Fibroblast of peridontal ligament (primary cell): ENCODE measurements around the gene RUNDC3A.
A peak's percentile ranks its signal among the peaks of the same experiment; 100 is the strongest.
"Not testable (repeated sequence)": the region's sequence is repeated elsewhere in the genome, so short reads cannot be mapped to it uniquely, and the experiment has no call there.

Experiments
- DNase-seq: peaks from one replicate; pipeline ENCODE4 v3.0.0-alpha.2; 2010; ENCODE audit errors: extremely low read depth

RUNDC3A gene

DNA sequence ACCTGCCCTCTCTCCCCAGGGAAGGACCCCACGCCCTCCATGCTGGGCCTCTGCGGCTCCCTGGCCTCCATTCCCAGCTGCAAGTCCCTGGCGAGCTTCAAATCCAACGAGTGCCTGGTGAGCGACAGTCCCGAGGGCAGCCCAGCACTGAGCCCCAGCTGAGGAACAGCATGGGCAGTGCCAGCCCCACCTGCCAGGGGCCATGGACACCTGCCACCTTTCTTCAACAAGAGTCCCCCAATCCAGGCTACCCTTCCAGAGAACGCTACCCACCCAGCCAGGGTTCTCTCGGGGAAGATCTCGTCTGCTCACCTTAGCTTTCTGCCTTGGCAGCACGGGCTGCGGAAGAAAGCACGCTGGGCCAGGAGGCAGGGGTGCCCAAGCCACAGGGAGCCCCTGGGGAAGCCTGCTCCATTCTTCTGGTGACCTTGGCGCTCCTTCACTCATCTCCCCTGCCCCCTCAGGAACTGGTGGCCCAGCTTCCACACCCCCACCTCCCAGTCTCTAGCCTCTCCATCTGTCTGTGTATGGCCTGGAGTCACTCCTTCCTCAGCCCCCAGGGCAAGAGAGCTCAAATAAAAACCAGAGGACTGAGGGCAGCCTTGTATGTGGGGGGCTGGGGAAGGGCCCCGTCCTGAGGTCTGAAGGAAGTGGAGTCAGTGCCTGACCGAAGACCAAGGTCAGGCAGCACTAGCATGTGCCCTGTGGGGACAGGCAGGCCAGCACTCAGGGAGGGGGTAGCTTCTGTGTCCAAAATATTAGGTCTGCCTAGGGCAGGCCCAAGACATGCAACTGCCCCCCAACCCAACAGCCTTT is 9.9 kb downstream of the RUNDC3A start:
- no peak for DNase-seq

DNA sequence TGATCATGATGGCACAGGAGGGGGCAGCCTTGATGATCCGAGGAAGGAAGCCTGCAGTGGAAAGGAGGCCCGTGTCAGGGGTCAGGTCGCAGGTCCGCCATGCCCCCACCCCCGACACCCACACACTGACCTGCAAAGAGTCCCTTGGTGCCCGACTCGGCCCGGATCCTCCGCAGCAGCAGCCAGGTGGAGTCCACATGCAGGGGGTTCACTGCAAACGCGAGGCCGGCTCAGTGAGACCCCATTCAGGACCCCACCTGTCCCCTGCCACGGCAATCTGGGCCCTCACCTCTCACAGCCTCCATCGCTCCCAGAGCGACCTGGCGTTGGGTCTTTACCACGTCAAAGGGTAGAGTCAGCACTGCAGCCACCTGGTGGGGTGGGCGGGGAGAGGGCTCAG is 11.7 kb downstream of the RUNDC3A start:
- DNase-seq: no peak

DNA sequence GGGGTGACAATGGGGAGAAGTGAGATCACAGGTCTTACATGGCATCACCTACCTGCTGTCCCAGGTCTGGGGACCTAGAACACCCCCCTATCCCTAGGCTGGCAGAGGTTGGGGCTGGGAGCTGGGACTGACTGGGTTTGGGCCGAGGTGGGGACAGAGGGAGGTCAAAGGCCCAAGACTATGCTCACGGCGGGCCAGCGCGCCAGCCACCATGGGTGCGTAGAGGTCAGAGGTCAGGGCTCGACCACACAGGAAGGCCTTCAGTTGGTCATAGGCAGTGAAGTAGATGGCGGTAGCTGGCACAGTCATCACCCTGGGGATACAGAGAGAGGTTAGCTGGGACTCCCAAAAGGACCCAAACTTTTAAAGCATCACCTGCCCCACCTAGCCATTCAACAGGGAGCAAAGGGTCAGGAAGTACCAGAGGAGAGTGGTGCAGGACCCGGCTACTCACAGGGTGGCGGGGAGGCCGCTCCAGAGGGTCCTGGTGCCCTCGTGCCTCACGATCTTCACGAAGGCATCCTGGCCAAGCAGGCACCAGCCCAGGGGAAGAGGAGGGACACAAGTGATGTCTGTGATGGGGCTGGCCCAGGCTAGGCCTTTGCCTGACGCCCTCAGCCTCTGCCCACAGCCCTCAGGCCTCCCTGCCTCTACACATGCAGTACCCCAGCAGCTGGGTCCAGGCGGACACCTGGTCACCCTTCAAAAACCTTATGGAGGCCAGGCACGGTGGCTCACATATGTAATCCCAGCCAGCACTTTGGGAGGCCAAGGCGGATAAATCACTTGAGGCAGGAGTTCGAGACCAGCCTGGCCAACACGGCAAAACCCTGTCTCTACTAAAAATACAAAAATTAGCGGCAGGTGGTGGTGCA is 13.1 kb downstream of the RUNDC3A start:
- DNase-seq: no peak

DNA sequence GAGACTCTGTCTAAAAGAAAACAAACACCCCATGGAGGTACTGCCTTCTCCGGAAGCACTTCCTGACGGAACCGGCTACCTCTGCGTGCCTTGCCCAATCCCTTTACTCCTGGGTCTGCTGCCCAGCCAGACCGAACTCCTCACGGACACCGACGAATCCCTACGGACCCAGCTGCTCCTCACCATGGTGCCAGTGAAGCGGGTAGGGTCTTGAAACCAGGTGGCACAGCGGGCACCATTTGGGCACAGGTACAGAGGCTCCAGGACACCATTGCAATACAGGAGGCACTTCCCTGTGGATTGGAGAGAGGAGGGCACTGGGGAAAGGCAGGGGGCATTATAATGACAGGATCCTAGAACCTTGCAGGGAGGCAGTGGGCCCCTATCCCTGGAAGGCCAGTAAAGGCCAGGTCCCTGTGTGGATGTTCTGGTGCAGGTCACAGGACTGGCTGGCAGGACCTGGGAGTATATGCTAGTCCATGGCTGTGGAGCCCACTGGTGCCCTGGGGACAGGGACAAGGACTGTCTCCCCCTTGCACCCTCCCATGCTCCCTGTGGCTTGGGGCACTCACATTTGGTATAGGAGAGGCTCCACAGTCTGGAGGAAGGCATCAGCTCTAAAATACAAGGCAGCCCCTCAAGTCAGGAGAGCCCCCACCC is 14.0 kb downstream of the RUNDC3A start:
- no peak for DNase-seq

- DNase-seq: no peak
Observed at GRCh38 chr17:44323359-44324091, 15.1 kb downstream of the RUNDC3A start.

DNA sequence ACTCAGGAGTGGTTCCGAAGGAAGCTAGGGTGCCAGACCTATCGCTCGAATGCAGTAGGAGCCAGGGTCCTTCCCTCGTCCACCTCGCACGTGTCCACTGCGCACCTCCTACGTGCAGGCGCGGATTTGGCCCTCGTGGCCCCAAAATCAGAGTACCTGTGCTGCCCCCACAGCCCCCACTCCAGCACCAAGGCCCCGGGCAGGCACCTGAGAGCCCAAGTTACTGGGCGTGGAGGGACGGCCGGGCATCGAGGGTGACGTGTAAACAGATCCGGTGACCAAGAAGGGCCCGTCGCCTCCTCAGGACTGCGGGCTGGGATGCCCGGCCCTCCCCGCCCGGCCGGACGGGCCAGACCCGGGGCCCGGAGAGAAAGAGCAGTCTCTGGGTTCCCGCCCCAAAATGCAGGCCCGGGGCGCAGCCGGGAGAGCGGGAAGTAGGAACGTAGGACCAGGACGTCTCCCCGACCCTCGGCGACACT is 15.7 kb downstream of the RUNDC3A start:
- DNase-seq: no peak

DNA sequence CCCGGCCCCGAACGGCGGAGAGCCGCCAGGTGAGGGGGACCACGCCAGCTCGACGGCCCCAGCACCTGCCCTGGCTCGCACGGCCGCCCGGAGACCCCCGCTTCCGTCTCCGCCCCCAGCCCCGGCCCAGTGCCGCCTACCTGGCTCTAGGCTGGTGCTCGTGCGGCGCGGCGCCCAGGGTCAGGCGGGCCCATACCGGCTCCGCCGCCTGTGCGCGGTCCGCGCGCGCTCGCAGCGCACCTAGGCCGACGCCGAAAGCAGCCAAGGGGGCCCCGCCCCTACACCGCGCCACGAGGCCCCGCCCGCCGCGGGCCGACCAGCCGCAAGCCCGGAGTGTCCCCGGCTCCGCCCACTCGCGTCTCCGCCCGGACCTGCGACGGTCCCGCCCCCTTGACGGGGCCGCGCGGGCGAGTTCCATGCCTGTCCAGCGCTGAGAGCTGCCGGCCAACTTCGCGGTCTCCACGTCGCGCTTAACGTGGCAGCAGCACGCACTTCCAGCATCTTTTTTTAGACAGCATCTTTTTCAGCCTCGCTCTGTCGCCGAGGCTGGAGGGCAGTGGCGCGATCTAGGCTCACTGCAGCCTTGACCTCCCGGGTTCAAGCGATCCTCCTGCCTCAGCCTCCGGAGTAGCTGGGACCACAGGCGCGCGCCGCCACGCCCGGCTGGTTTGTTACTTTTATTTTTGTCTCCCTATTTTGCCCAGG is 16.3 kb downstream of the RUNDC3A start, which contains the start of gene SLC25A39:
TSS of gene SLC25A39 (minus strand) at position 253 of the 705 bp plus-strand sequence. CDS start 1,261 bp downstream, outside the sequence.
- peak; percentile 88 for DNase-seq

GRCh38 chr17:44326861-44327444 is 18.6 kb downstream of the RUNDC3A start:
- DNase-seq: peak; percentile 95

GRCh38 chr17:44327715-44328449 is 19.5 kb downstream of the RUNDC3A start:
- no peak for DNase-seq

DNA sequence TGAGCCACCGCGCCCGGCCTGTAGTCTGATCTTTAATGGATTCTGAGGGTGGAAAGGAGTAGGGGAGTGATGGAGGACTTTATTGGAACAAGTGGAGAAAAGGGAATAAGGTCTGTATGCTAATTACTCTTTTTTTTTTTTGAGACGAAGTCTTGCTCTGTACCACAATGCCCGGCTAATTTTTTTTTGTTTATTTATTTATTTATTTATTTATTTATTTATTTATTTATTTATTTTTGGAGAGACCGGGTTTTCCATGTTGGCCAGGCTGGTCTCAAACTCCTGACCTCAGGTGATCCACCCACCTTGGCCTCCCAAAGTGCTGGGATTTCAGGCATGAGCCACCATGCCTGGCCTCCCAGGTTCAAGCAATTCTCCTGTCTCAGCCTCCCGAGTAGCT is 21.1 kb downstream of the RUNDC3A start:
- DNase-seq: not testable (repeated sequence)

DNA sequence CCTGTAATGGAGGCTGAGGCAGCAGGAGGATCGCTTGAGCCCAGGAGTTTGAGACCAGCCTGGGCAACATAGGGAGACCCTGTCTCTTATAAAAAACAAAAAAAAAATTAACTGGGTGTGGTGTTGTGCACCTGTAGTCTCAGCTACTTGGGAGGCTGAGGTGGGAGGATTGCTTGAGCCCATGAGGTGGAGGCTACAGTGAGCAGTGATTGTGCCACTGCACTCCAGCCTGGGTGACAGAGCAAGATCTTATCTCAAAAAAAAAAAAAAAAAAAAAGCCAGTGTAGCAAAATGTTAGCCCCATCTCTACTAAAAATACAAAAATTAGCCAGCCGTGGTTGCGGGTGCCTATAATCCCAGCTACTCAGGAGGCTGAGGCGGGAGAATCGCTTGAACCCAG is 21.9 kb downstream of the RUNDC3A start:
- DNase-seq: not testable (repeated sequence)

GRCh38 chr17:44331249-44331760 is 22.9 kb downstream of the RUNDC3A start:
- DNase-seq: peak; percentile 79

DNA sequence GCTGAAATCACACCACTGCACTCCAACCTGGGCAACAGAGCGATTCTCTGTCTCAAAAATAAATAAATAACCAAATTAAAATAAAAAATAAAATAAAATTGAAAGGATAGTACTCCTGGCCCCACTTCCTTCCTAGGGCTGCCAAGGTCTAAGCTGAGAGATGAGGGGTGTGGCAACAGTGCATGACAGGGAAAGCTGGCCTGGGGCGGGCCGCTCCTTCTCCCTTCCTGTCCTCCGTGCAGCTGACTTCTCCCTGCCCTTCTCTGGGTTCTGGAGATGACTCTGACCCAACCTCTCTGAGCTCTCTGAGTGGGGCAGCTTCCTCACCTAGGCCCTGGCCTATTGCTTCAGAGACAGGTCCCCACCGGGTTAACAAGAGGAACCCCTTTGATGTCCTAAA is 25.0 kb downstream of the RUNDC3A start:
- no peak for DNase-seq

DNA sequence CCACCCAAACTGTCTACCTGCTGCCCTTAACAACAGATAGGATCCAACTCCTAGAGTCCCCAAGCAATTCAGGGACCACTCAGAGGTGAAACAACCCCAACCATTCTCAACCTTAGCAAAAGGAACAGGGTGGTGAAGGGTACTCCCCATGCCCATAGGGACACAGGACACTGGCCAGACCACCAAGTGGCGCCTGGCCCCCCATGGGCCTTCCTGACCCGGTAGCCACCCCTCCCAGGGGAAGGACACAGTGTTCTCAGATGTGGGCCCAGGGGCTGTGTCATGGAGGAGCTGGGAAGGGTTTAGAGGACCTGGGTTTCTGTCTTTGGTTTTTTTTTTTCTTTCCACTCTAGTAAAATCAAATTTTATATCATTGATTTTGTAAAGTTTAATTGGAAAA is 25.9 kb downstream of the RUNDC3A start:
- DNase-seq: no peak

DNA sequence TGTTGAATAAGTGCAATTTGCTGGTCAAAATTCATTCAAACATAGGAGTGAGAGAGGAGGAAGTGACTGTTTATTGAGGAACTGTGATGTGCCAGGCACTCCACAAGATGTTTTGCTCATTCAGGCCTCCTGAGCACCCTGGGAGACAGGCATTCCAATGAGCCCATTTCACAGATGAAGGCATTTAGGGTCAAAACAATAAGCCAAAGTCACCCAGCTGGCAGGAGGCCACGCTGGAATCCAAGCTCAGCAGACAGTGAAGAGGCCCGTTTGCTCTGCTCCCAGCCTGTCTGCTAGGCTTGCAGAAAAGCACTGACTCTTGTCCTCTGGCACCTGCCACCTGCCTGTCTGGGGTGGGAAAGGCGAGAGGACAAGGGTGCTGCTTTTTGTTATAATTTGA is 26.3 kb downstream of the RUNDC3A start:
- no peak for DNase-seq

- no peak for DNase-seq
Observed at GRCh38 chr17:44335564-44335963, 27.2 kb downstream of the RUNDC3A start.

DNA sequence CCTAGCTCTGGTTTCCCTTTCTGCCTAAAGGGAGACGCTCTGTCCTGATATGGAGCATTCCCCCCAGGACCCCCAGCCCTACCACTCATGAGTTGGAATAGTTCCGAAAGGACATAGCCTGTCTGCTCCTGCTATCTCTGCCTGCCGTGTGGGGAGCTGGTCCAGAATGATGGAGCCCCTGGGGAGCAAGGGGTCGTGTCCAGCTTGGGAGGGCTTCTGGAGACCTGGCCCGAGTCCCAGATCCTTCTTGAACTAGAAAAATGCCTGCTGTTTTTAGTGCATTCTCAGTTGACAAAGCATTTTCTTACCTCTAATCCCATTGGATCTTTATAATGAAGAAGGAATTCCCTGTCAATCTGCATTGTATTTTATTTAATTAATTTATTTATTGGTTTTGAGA is 27.6 kb downstream of the RUNDC3A start:
- no peak for DNase-seq

- no peak for DNase-seq
Observed at GRCh38 chr17:44338702-44339101, 30.3 kb downstream of the RUNDC3A start.

DNA sequence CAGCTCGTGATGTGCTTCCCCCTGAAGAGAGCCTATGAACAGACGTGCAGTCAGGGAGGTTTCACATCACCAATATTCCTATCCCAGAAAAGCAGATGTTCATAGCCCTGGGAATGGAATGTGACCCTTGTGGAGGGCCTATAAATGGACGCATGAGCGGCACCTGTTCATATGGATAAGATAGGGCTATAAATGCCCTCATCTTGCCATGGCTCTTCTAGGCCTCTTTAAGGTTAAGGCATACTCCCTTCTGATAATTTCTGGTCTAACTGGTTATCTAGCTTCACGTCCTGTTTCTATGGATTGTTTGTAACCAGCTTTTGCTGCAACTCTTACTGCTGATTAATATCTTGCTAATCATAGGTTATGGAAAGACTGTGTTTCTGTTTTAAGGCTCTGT is 32.2 kb downstream of the RUNDC3A start:
- not testable (repeated sequence) for DNase-seq
